ENCODE results near the gene HAUS7.

HAUS7 gene

GRCh38 chrX:153499876-153500275 lies 29.5 kb upstream of the HAUS7 start:
- Histone ChIP-seq H3K79me2 (ENCODE audit: control insufficient read depth, insufficient read depth, low read length, unreplicated experiment) (peaks cover 47% of the 10 kb centered on the region), H3K27ac (ENCODE audit: low read depth, low read length) (no peak overlapping the region), H2AFZ (ENCODE audit: low read length, unreplicated experiment) (no peak overlapping the region), H3K4me3 (ENCODE audit: low read depth, low read length) (no peak overlapping the region), H3K36me3 (ENCODE audit: insufficient read depth, low read length) (no peaks in the 10 kb centered on the region), H3K4me1 (ENCODE audit: control insufficient read depth, insufficient read depth, low read length, unreplicated experiment) (peaks cover 8% of the 10 kb centered on the region), H3K27me3 (ENCODE audit: insufficient read depth, low read length) (no peaks in the 10 kb centered on the region)

GRCh38 chrX:153499341-153499740 lies 29.0 kb upstream of the HAUS7 start:
- Histone ChIP-seq H3K27ac (ENCODE audit: low read depth, low read length) (no peak overlapping the region), H3K4me3 (ENCODE audit: low read depth, low read length) (no peak overlapping the region), H3K79me2 (ENCODE audit: control insufficient read depth, insufficient read depth, low read length, unreplicated experiment) (peaks cover 48% of the 10 kb centered on the region), H3K36me3 (ENCODE audit: insufficient read depth, low read length) (no peaks in the 10 kb centered on the region), H3K27me3 (ENCODE audit: insufficient read depth, low read length) (no peaks in the 10 kb centered on the region), H3K4me1 (ENCODE audit: control insufficient read depth, insufficient read depth, low read length, unreplicated experiment) (peaks cover 9% of the 10 kb centered on the region), H2AFZ (ENCODE audit: low read length, unreplicated experiment) (no peak overlapping the region)

- H3K4me3 ChIP-seq (ENCODE audit: low read depth, low read length), result no peak overlapping the region
- H3K4me1 ChIP-seq (ENCODE audit: control insufficient read depth, insufficient read depth, low read length, unreplicated experiment), result peaks cover 18% of the 10 kb centered on the region
- H3K27ac ChIP-seq (ENCODE audit: low read depth, low read length), result no peak overlapping the region
- no peaks in the 10 kb centered on the region for H3K36me3 ChIP-seq (ENCODE audit: insufficient read depth, low read length)
- H3K79me2 ChIP-seq (ENCODE audit: control insufficient read depth, insufficient read depth, low read length, unreplicated experiment), result peaks cover 48% of the 10 kb centered on the region
- no peak overlapping the region for H2AFZ ChIP-seq (ENCODE audit: low read length, unreplicated experiment)
- no peaks in the 10 kb centered on the region for H3K27me3 ChIP-seq (ENCODE audit: insufficient read depth, low read length)
Observed at GRCh38 chrX:153498453-153498852, 28.1 kb upstream of the HAUS7 start.

GRCh38 chrX:153496590-153496959 lies 26.2 kb upstream of the HAUS7 start:
- Histone ChIP-seq H3K36me3 (ENCODE audit: insufficient read depth, low read length) (no peaks in the 10 kb centered on the region), H3K27ac (ENCODE audit: low read depth, low read length) (no peak overlapping the region), H3K27me3 (ENCODE audit: insufficient read depth, low read length) (no peaks in the 10 kb centered on the region), H3K79me2 (ENCODE audit: control insufficient read depth, insufficient read depth, low read length, unreplicated experiment) (peaks cover 47% of the 10 kb centered on the region), H3K4me3 (ENCODE audit: low read depth, low read length) (peak overlapping the region; percentile 88), H3K4me1 (ENCODE audit: control insufficient read depth, insufficient read depth, low read length, unreplicated experiment) (peaks cover 24% of the 10 kb centered on the region), H2AFZ (ENCODE audit: low read length, unreplicated experiment) (no peak overlapping the region)

GRCh38 chrX:153495903-153496589 lies 25.7 kb upstream of the HAUS7 start:
- H3K4me3 ChIP-seq (ENCODE audit: low read depth, low read length), result peak overlapping the region; percentile 88
- H2AFZ ChIP-seq (ENCODE audit: low read length, unreplicated experiment), result no peak overlapping the region
- H3K27ac ChIP-seq (ENCODE audit: low read depth, low read length), result no peak overlapping the region

GRCh38 chrX:153495362-153495751 lies 25.0 kb upstream of the HAUS7 start:
- H3K36me3 ChIP-seq (ENCODE audit: insufficient read depth, low read length), result no peaks in the 10 kb centered on the region
- H3K4me3 ChIP-seq (ENCODE audit: low read depth, low read length), result peak overlapping the region; percentile 88
- H3K27ac ChIP-seq (ENCODE audit: low read depth, low read length), result peak overlapping the region; percentile 19; the same call in 1 of the 2 replicates
- peak overlapping the region; percentile 23 for H2AFZ ChIP-seq (ENCODE audit: low read length, unreplicated experiment)
- H3K4me1 ChIP-seq (ENCODE audit: control insufficient read depth, insufficient read depth, low read length, unreplicated experiment), result peaks cover 27% of the 10 kb centered on the region
- no peaks in the 10 kb centered on the region for H3K27me3 ChIP-seq (ENCODE audit: insufficient read depth, low read length)
- peaks cover 41% of the 10 kb centered on the region for H3K79me2 ChIP-seq (ENCODE audit: control insufficient read depth, insufficient read depth, low read length, unreplicated experiment)

More at GRCh38 chrX:153495903-153496589, 25.7 kb upstream of the HAUS7 start:
- H3K27me3 ChIP-seq (ENCODE audit: insufficient read depth, low read length), result no peaks in the 10 kb centered on the region
- H3K36me3 ChIP-seq (ENCODE audit: insufficient read depth, low read length), result no peaks in the 10 kb centered on the region
- H3K79me2 ChIP-seq (ENCODE audit: control insufficient read depth, insufficient read depth, low read length, unreplicated experiment), result peaks cover 46% of the 10 kb centered on the region
- peaks cover 27% of the 10 kb centered on the region for H3K4me1 ChIP-seq (ENCODE audit: control insufficient read depth, insufficient read depth, low read length, unreplicated experiment)

- H3K36me3 ChIP-seq (ENCODE audit: insufficient read depth, low read length), result no peaks in the 10 kb centered on the region
- peak within 1 kb of the TSS; percentile 23 for H2AFZ ChIP-seq (ENCODE audit: low read length, unreplicated experiment)
- H3K4me3 ChIP-seq (ENCODE audit: low read depth, low read length), result peak within 1 kb of the TSS; percentile 88
- peaks cover 27% of the 10 kb centered on the region for H3K4me1 ChIP-seq (ENCODE audit: control insufficient read depth, insufficient read depth, low read length, unreplicated experiment)
- H3K27me3 ChIP-seq (ENCODE audit: insufficient read depth, low read length), result no peaks in the 10 kb centered on the region
- peaks cover 35% of the 10 kb centered on the region for H3K79me2 ChIP-seq (ENCODE audit: control insufficient read depth, insufficient read depth, low read length, unreplicated experiment)
- peak within 1 kb of the TSS; percentile 64 for H3K27ac ChIP-seq (ENCODE audit: low read depth, low read length)
Observed at GRCh38 chrX:153494541-153495361, 24.4 kb upstream of the HAUS7 start, which contains the start of gene BGN. Gene BGN (plus strand): TSS chrX:153494980. CDS start chrX:153504632, 9,652 bp downstream.

GRCh38 chrX:153494061-153494460 lies 23.7 kb upstream of the HAUS7 start:
- Histone ChIP-seq H2AFZ (ENCODE audit: low read length, unreplicated experiment) (no peak overlapping the region), H3K27ac (ENCODE audit: low read depth, low read length) (peak overlapping the region; percentile 64), H3K36me3 (ENCODE audit: insufficient read depth, low read length) (no peaks in the 10 kb centered on the region), H3K27me3 (ENCODE audit: insufficient read depth, low read length) (no peaks in the 10 kb centered on the region), H3K4me3 (ENCODE audit: low read depth, low read length) (peak overlapping the region; percentile 70), H3K4me1 (ENCODE audit: control insufficient read depth, insufficient read depth, low read length, unreplicated experiment) (peaks cover 30% of the 10 kb centered on the region), H3K79me2 (ENCODE audit: control insufficient read depth, insufficient read depth, low read length, unreplicated experiment) (peaks cover 32% of the 10 kb centered on the region)

- Histone ChIP-seq H3K27ac (ENCODE audit: low read depth, low read length) (no peak overlapping the region), H3K4me3 (ENCODE audit: low read depth, low read length) (no peak overlapping the region), H3K27me3 (ENCODE audit: insufficient read depth, low read length) (no peaks in the 10 kb centered on the region), H3K4me1 (ENCODE audit: control insufficient read depth, insufficient read depth, low read length, unreplicated experiment) (peaks cover 39% of the 10 kb centered on the region), H3K79me2 (ENCODE audit: control insufficient read depth, insufficient read depth, low read length, unreplicated experiment) (peaks cover 24% of the 10 kb centered on the region), H3K36me3 (ENCODE audit: insufficient read depth, low read length) (no peaks in the 10 kb centered on the region), H2AFZ (ENCODE audit: low read length, unreplicated experiment) (no peak overlapping the region)
Observed at GRCh38 chrX:153493085-153493484, 22.7 kb upstream of the HAUS7 start.

- Histone ChIP-seq H3K4me3 (ENCODE audit: low read depth, low read length) (no peak overlapping the region), H3K27me3 (ENCODE audit: insufficient read depth, low read length) (no peaks in the 10 kb centered on the region), H2AFZ (ENCODE audit: low read length, unreplicated experiment) (no peak overlapping the region), H3K36me3 (ENCODE audit: insufficient read depth, low read length) (no peaks in the 10 kb centered on the region), H3K4me1 (ENCODE audit: control insufficient read depth, insufficient read depth, low read length, unreplicated experiment) (peaks cover 40% of the 10 kb centered on the region), H3K27ac (ENCODE audit: low read depth, low read length) (no peak overlapping the region), H3K79me2 (ENCODE audit: control insufficient read depth, insufficient read depth, low read length, unreplicated experiment) (peaks cover 19% of the 10 kb centered on the region)
Observed at GRCh38 chrX:153492543-153492942, 22.2 kb upstream of the HAUS7 start.
